Calu3 (cell line): ENCODE measurements around the gene MKLN1. TPM values are rescaled to one million over a fixed set of nuclear protein-coding genes. Genes with fewer than 3 reads are reported as not detected.

Experiments
- BruUV-seq: library from RNA; stranded (reverse); fragments of 400-500 nt; replicated peaks from 2 replicates; lab custom pipeline; 2021; lab: Mats Ljungman, UMichigan
- CTCF ChIA-PET: fragments of 300-600 bp; sonication (Branson Sonifier 250); formaldehyde crosslinking; loops from one replicate; lab custom pipeline; 2022; ENCODE audit warnings: antibody characterized with exemption; lab: Charles Lee
- DNase-seq: peaks from one replicate; pipeline ENCODE4 v3.0.0; 2022
- H3K27ac Mint-ChIP-seq: one replicate; pipeline ENCODE4 v1.8.0; 2022; ENCODE audit warnings: mixed read lengths; ENCODE audit not compliant: unreplicated experiment
- H3K27me3 Mint-ChIP-seq: one replicate; pipeline ENCODE4 v1.8.0; 2022; ENCODE audit warnings: mixed read lengths; ENCODE audit not compliant: unreplicated experiment
- H3K36me3 Mint-ChIP-seq: one replicate; pipeline ENCODE4 v1.8.0; 2022; ENCODE audit warnings: mild to moderate bottlenecking, moderate library complexity, mixed read lengths; ENCODE audit not compliant: insufficient read depth, unreplicated experiment
- H3K4me1 Mint-ChIP-seq: one replicate; pipeline ENCODE4 v1.8.0; 2022; ENCODE audit warnings: mild to moderate bottlenecking, low read depth, mixed read lengths; ENCODE audit not compliant: unreplicated experiment
- H3K4me3 Mint-ChIP-seq: one replicate; pipeline ENCODE4 v1.8.0; 2022; ENCODE audit warnings: mild to moderate bottlenecking, low read depth, moderate library complexity, mixed read lengths; ENCODE audit not compliant: unreplicated experiment
- H3K9me3 Mint-ChIP-seq: one replicate; pipeline ENCODE4 v1.8.0; 2022; ENCODE audit warnings: low read depth, mixed read lengths; ENCODE audit not compliant: unreplicated experiment
- intact Hi-C: fragments of 100-400 bp; cut with micrococcal nuclease; formaldehyde crosslinking; loops from one replicate; pipeline ENCODE4 v1.10.0; 2022; ENCODE audit not compliant: unreplicated experiment
- total RNA-seq: library from RNA; stranded (reverse); gene quantifications from 2 replicates; pipeline ENCODE4 v1.2.3, GENCODE V29; 2022
- TF ChIP-seq, protein P1 (sequence below): fragments of 200-600 bp; IDR thresholded peaks from one replicate; pipeline ENCODE4 v1.8.0; 2022; ENCODE audit warnings: antibody characterized with exemption; ENCODE audit not compliant: unreplicated experiment

The MKLN1 gene
- total RNA-seq, 1 experiment from 2014 or later, result 47.1 TPM

DNA sequence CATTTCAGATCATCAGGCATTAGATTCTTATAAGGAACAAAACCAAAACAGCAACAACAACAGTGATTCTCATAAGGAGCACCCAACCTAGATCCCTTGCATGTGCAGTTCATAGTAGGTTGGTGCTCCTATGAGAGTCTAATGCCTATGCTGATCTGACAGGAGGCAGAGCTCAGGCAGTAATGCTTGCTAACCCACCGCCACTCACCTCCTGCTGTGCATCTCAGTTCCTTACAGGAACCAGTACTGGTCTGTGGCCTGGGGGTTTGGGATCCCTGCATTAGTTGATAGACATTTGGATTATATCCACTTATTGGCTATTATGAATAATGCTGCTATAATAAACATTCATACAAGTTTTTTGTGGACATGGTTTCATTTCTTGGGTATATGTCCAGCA, 14.0 kb downstream of the MKLN1 start:
- TF ChIP-seq, protein P1, sequence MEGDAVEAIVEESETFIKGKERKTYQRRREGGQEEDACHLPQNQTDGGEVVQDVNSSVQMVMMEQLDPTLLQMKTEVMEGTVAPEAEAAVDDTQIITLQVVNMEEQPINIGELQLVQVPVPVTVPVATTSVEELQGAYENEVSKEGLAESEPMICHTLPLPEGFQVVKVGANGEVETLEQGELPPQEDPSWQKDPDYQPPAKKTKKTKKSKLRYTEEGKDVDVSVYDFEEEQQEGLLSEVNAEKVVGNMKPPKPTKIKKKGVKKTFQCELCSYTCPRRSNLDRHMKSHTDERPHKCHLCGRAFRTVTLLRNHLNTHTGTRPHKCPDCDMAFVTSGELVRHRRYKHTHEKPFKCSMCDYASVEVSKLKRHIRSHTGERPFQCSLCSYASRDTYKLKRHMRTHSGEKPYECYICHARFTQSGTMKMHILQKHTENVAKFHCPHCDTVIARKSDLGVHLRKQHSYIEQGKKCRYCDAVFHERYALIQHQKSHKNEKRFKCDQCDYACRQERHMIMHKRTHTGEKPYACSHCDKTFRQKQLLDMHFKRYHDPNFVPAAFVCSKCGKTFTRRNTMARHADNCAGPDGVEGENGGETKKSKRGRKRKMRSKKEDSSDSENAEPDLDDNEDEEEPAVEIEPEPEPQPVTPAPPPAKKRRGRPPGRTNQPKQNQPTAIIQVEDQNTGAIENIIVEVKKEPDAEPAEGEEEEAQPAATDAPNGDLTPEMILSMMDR, result no peak
- no TSS peak for BruUV-seq
- Mint-ChIP-seq H3K27ac (no peak overlapping the region), H3K27me3 (no peaks in the 10 kb centered on the region), H3K36me3 (peaks cover 7% of the 10 kb centered on the region), H3K4me1 (peaks cover 2% of the 10 kb centered on the region), H3K4me3 (no peak overlapping the region), H3K9me3 (peaks cover 8% of the 10 kb centered on the region)
- CTCF ChIA-PET, result no interaction called here
- intact Hi-C loops, result no loop called here
- DNase-seq, result no peak

GRCh38 chr7:131342864-131343442, 15.3 kb downstream of the MKLN1 start:
- intact Hi-C loops, result no loop called here
- CTCF ChIA-PET, result interaction anchor here (0.7 kb wide), 1 partner anchor 1273 kb away, joined by 3 read pairs; the partner anchor contains the start of gene KLHDC10

GRCh38 chr7:131346885-131347592, 19.4 kb downstream of the MKLN1 start:
- Mint-ChIP-seq H3K4me3 (no peak overlapping the region), H3K9me3 (no peaks in the 10 kb centered on the region), H3K27ac (peak overlapping the region; percentile 13), H3K36me3 (peaks cover 8% of the 10 kb centered on the region), H3K27me3 (no peaks in the 10 kb centered on the region), H3K4me1 (peaks cover 17% of the 10 kb centered on the region)
- TF ChIP-seq, protein P1, result no peak
- BruUV-seq, result no TSS peak
- CTCF ChIA-PET, result interaction anchor here (0.5 to 1.1 kb wide), 3 partner anchors 10 to 278 kb away, joined by 3 to 4 read pairs (median 3); no protein-coding TSS in a partner anchor
- peak; percentile 57 for DNase-seq
- intact Hi-C loops, result no loop called here

More at GRCh38 chr7:131342864-131343442, 15.3 kb downstream of the MKLN1 start:
- no peak overlapping the region for H3K4me3 Mint-ChIP-seq
- no peaks in the 10 kb centered on the region for H3K27me3 Mint-ChIP-seq
- H3K27ac Mint-ChIP-seq, result no peak overlapping the region
- TF ChIP-seq, protein P1, result no peak
- peaks cover 4% of the 10 kb centered on the region for H3K9me3 Mint-ChIP-seq
- BruUV-seq, result no TSS peak
- peaks cover 14% of the 10 kb centered on the region for H3K4me1 Mint-ChIP-seq
- peaks cover 4% of the 10 kb centered on the region for H3K36me3 Mint-ChIP-seq
- DNase-seq, result no peak

DNA sequence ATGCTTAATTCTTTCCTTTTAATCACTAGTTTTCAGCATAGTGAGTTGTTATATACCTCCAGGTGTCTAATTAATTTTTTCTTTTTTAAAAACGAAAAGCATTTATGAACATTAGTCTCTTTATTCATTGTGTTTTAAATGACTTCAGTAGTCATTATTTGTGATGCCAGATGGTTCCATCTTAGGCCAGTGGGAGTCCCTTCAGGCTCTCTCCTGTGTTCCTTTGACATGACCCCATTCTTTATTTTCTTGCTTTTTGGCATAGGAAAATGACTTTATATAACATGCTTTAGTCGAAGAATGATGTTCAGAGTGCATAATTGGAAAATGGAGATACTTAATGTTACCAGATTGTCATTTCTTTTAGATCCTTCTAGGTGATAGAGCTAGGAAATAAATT, 24.4 kb downstream of the MKLN1 start:
- intact Hi-C loops, result no loop called here
- TF ChIP-seq, protein P1, result no peak
- Mint-ChIP-seq H3K4me1 (peaks cover 51% of the 10 kb centered on the region), H3K4me3 (no peak overlapping the region), H3K9me3 (no peaks in the 10 kb centered on the region), H3K27ac (no peak overlapping the region), H3K27me3 (no peaks in the 10 kb centered on the region), H3K36me3 (peaks cover 8% of the 10 kb centered on the region)
- DNase-seq, result no peak
- CTCF ChIA-PET, result interaction anchor here (0.6 kb wide), 1 partner anchor 418 kb away, joined by 5 read pairs; no protein-coding TSS in a partner anchor
- no TSS peak for BruUV-seq
